Ovary (tissue), 3 donors: ENCODE results near the gene ROBO1.

Experiments
- EP300 ChIP-seq: sonication (generic); formaldehyde crosslinking; IDR thresholded peaks from one replicate; pipeline ENCODE4 v1.6.1; 2017; ENCODE audit warnings: antibody characterized with exemption
- POLR2A ChIP-seq: fragments of 450-650 bp; IDR thresholded peaks from one replicate; pipeline ENCODE4 v1.6.1; 2017; ENCODE audit warnings: antibody characterized with exemption, mild to moderate bottlenecking, moderate library complexity
- TF ChIP-seq, protein P1 (sequence below), 3 donors: fragments of 450-650 bp in 2 of 3; fragments of 200-600 bp in 1 of 3; IDR thresholded peaks; one replicate each; pipeline versions ENCODE4 v1.5.1 to v1.8.0; 2016 to 2022; ENCODE audit warnings: antibody characterized with exemption in 3 of 3, mild to moderate bottlenecking in 1 of 3
- donor health status: DM: no; HTN: no; CAD: no.

DNA sequence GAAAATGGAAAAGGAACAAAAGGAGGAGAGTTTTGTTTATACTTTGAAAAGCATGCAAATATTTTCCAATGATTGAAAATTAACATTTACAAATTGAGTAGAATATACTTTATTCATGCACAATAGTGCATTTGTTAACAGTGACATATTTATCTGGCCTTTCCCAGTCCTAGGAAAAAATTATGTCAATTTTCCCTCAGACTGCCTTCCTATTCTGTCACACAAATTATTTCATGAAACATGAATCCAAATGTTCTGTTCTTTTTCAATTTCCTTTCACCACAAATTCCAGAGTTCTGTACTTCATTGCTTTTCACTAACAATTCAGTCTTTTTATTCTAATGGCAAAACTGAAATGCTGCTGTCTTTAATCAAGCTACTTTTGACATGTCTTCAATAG is 945.1 kb downstream of the ROBO1 start:
- TF ChIP-seq, protein P1, sequence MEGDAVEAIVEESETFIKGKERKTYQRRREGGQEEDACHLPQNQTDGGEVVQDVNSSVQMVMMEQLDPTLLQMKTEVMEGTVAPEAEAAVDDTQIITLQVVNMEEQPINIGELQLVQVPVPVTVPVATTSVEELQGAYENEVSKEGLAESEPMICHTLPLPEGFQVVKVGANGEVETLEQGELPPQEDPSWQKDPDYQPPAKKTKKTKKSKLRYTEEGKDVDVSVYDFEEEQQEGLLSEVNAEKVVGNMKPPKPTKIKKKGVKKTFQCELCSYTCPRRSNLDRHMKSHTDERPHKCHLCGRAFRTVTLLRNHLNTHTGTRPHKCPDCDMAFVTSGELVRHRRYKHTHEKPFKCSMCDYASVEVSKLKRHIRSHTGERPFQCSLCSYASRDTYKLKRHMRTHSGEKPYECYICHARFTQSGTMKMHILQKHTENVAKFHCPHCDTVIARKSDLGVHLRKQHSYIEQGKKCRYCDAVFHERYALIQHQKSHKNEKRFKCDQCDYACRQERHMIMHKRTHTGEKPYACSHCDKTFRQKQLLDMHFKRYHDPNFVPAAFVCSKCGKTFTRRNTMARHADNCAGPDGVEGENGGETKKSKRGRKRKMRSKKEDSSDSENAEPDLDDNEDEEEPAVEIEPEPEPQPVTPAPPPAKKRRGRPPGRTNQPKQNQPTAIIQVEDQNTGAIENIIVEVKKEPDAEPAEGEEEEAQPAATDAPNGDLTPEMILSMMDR (IDR thresholded peaks at IDR 0.05), result no peak
- TF ChIP-seq POLR2A, result no peak
- no peak for TF ChIP-seq EP300
